MCF 10A (cell line): ENCODE data around the gene PRKN. TPM values are rescaled to one million over a fixed set of nuclear protein-coding genes. Genes with fewer than 3 reads are reported as not detected.

Experiments used
- BruUV-seq: library from RNA; stranded (reverse); fragments of 400-500 nt; replicated peaks from 2 replicates; lab custom pipeline; 2021; lab: Mats Ljungman, UMichigan
- CTCF ChIA-PET: fragments of 300-600 bp; sonication (Branson Sonifier 250); formaldehyde crosslinking; extraction: SDS; loops from one replicate; lab custom pipeline; 2021; ENCODE audit warnings: antibody characterized with exemption, inconsistent platforms; lab: Yijun Ruan, JAX
- POLR2A ChIA-PET: fragments of 300-600, 350-650 bp; sonication (Branson Sonifier 250); formaldehyde crosslinking; extraction: SDS; loops from one replicate; lab custom pipeline; 2020; ENCODE audit warnings: antibody characterized with exemption, inconsistent platforms; lab: Yijun Ruan, JAX
- DNase-seq: peaks from one replicate; pipeline ENCODE4 v3.0.0-alpha.2; 2018; ENCODE audit not compliant: unreplicated experiment
- H3K27ac Mint-ChIP-seq: one replicate; pipeline ENCODE4 v1.8.0; 2022; ENCODE audit warnings: mild to moderate bottlenecking, low read depth, mixed read lengths; ENCODE audit not compliant: unreplicated experiment
- H3K27me3 Mint-ChIP-seq: one replicate; pipeline ENCODE4 v1.8.0; 2022; ENCODE audit warnings: mixed read lengths; ENCODE audit not compliant: insufficient read depth, unreplicated experiment
- H3K36me3 Mint-ChIP-seq: one replicate; pipeline ENCODE4 v1.8.0; 2022; ENCODE audit warnings: mild to moderate bottlenecking, moderate library complexity, mixed read lengths; ENCODE audit not compliant: insufficient read depth, unreplicated experiment
- H3K4me1 Mint-ChIP-seq: one replicate; pipeline ENCODE4 v1.8.0; 2022; ENCODE audit warnings: mixed read lengths; ENCODE audit not compliant: insufficient read depth, unreplicated experiment
- H3K4me3 Mint-ChIP-seq: one replicate; pipeline ENCODE4 v1.8.0; 2022; ENCODE audit warnings: mild to moderate bottlenecking, moderate library complexity, mixed read lengths; ENCODE audit not compliant: unreplicated experiment
- H3K9me3 Mint-ChIP-seq: one replicate; pipeline ENCODE4 v1.8.0; 2022; ENCODE audit warnings: mixed read lengths; ENCODE audit not compliant: unreplicated experiment
- CTCF ChIP-seq: fragments of 200-600 bp; IDR thresholded peaks from one replicate; pipeline ENCODE4 v1.8.0; 2022; ENCODE audit warnings: antibody characterized with exemption, mild to moderate bottlenecking; ENCODE audit not compliant: unreplicated experiment
- intact Hi-C: fragments of 100-400 bp; cut with micrococcal nuclease; formaldehyde crosslinking; loops from 2 replicates; pipeline ENCODE4 v1.14.1; 2022
- total RNA-seq: library from RNA; stranded (reverse); gene quantifications from 2 replicates; pipeline ENCODE4 v1.2.3, GENCODE V29; 2022

The PRKN gene
- total RNA-seq, 1 experiment from 2014 or later: 2.5 TPM

- Mint-ChIP-seq H3K27me3 (no peaks in the 10 kb centered on the region), H3K4me3 (no peak overlapping the region)
- no TSS peak for BruUV-seq
These were observed 754.5 kb downstream of the PRKN start for GRCh38 chr6:161973064-161973463.

GRCh38 chr6:161971043-161971442, 756.5 kb downstream of the PRKN start:
- no peaks in the 10 kb centered on the region for H3K9me3 Mint-ChIP-seq
- no peak for TF ChIP-seq CTCF
- no peaks in the 10 kb centered on the region for H3K27me3 Mint-ChIP-seq
- H3K4me3 Mint-ChIP-seq: no peak overlapping the region
- POLR2A ChIA-PET: no interaction called here
- no TSS peak for BruUV-seq
- no peaks in the 10 kb centered on the region for H3K36me3 Mint-ChIP-seq
- H3K4me1 Mint-ChIP-seq: no peaks in the 10 kb centered on the region
- DNase-seq: no peak
- H3K27ac Mint-ChIP-seq: no peak overlapping the region
- CTCF ChIA-PET: no interaction called here
- intact Hi-C loops: no loop called here

More at GRCh38 chr6:161973064-161973463, 754.5 kb downstream of the PRKN start:
- POLR2A ChIA-PET: no interaction called here
- no peaks in the 10 kb centered on the region for H3K36me3 Mint-ChIP-seq
- no peak overlapping the region for H3K27ac Mint-ChIP-seq
- no peak for TF ChIP-seq CTCF
- no peaks in the 10 kb centered on the region for H3K9me3 Mint-ChIP-seq
- intact Hi-C loops: no loop called here
- DNase-seq: no peak
- CTCF ChIA-PET: interaction anchor here (0.6 to 1.2 kb wide), 2 partner anchors 54 to 87 kb away, joined by 3 read pairs; no protein-coding TSS in a partner anchor
- H3K4me1 Mint-ChIP-seq: no peaks in the 10 kb centered on the region

- CTCF ChIA-PET: interaction anchor here (0.6 to 0.8 kb wide), 3 partner anchors 12 to 455 kb away, joined by 3 read pairs; no protein-coding TSS in a partner anchor
- H3K27ac Mint-ChIP-seq: no peak overlapping the region
These were observed 763.8 kb downstream of the PRKN start for GRCh38 chr6:161963634-161964234.

GRCh38 chr6:161963181-161963580, 764.4 kb downstream of the PRKN start:
- BruUV-seq: no TSS peak
- ChIA-PET POLR2A (no interaction called here), CTCF (interaction anchor here (0.8 kb wide), 1 partner anchor 45 kb away, joined by 3 read pairs; no protein-coding TSS in a partner anchor)
- Mint-ChIP-seq H3K27ac (no peak overlapping the region), H3K9me3 (no peaks in the 10 kb centered on the region), H3K36me3 (no peaks in the 10 kb centered on the region), H3K4me1 (no peaks in the 10 kb centered on the region), H3K27me3 (no peaks in the 10 kb centered on the region), H3K4me3 (no peak overlapping the region)
- intact Hi-C loops: no loop called here
- no peak for TF ChIP-seq CTCF
- no peak for DNase-seq

More at GRCh38 chr6:161963634-161964234, 763.8 kb downstream of the PRKN start:
- no peak for TF ChIP-seq CTCF
- no TSS peak for BruUV-seq
- Mint-ChIP-seq H3K36me3 (no peaks in the 10 kb centered on the region), H3K27me3 (no peaks in the 10 kb centered on the region), H3K4me3 (no peak overlapping the region), H3K9me3 (no peaks in the 10 kb centered on the region), H3K4me1 (no peaks in the 10 kb centered on the region)
- intact Hi-C loops: no loop called here
- POLR2A ChIA-PET: interaction anchor here (0.5 kb wide), 1 partner anchor 199 kb away, joined by 3 read pairs; no protein-coding TSS in a partner anchor
- no peak for DNase-seq
